CD14-positive monocyte (primary cell): ENCODE results near the gene GAMT. TPM values are rescaled to one million over a fixed set of nuclear protein-coding genes. Genes with fewer than 3 reads are reported as not detected.

ENCODE experiments used
- DNase-seq, 3 donors: peaks; one replicate each; pipeline ENCODE4 v3.0.0-alpha.2; 2011 to 2022
- H2AFZ ChIP-seq: 2 replicates; pipeline ENCODE4 v1.6.0; 2012; ENCODE audit warnings: mild to moderate bottlenecking, low read depth, low read length, inconsistent platforms; ENCODE audit not compliant: insufficient read depth, poor library complexity, severe bottlenecking
- H3K27ac ChIP-seq, 2 donors: 1 replicate in 1 of 2; 2 replicates in 1 of 2; pipeline ENCODE4 v1.5.1; 2012 to 2013; ENCODE audit warnings: low read length in 2 of 2, control low read depth in 1 of 2, inconsistent platforms in 1 of 2, low read depth in 1 of 2, mild to moderate bottlenecking in 1 of 2
- H3K27me3 ChIP-seq, 2 donors: one replicate each; pipeline versions ENCODE4 v1.6.0 to v1.6.1; 2011 to 2013; ENCODE audit warnings: low read length in 2 of 2; ENCODE audit not compliant: control insufficient read depth in 2 of 2, insufficient read depth in 2 of 2
- H3K36me3 ChIP-seq, 2 donors: replicated peaks in 1 of 2; 1 replicate in 1 of 2; 2 replicates in 1 of 2; pipeline versions ENCODE4 v1.5.1 to v1.6.1; 2012 to 2013; ENCODE audit warnings: low read length in 2 of 2, control low read depth in 1 of 2, inconsistent platforms in 1 of 2, mild to moderate bottlenecking in 1 of 2; ENCODE audit not compliant: insufficient read depth in 2 of 2, control insufficient read depth in 1 of 2
- H3K4me1 ChIP-seq, 2 donors: 1 replicate in 1 of 2; 2 replicates in 1 of 2; pipeline versions ENCODE4 v1.5.1 to v1.6.1; 2012 to 2013; ENCODE audit warnings: low read length in 2 of 2, control low read depth in 1 of 2, inconsistent platforms in 1 of 2, mild to moderate bottlenecking in 1 of 2, moderate library complexity in 1 of 2; ENCODE audit not compliant: insufficient read depth in 2 of 2, control insufficient read depth in 1 of 2
- H3K4me2 ChIP-seq: replicated peaks from 2 replicates; pipeline ENCODE3; 2012; ENCODE audit warnings: low read length, moderate library complexity, mild to moderate bottlenecking; ENCODE audit not compliant: poor library complexity, severe bottlenecking; ENCODE audit errors: extremely low read depth
- H3K4me3 ChIP-seq, 3 experiments: fragments of 200-600 bp in 1 of 3; sonication (generic) in 1 of 3; replicated peaks in 1 of 3; 1 replicate in 2 of 3; 2 replicates in 1 of 3; pipeline ENCODE4 v1.5.1; 2011 to 2013; ENCODE audit warnings: low read length in 3 of 3, mild to moderate bottlenecking in 3 of 3, control low read depth in 2 of 3, low read depth in 2 of 3, inconsistent platforms in 1 of 3, moderate library complexity in 1 of 3
- H3K79me2 ChIP-seq: 2 replicates; pipeline ENCODE4 v1.6.0; 2012; ENCODE audit warnings: mild to moderate bottlenecking, control low read depth, inconsistent platforms, low read length, moderate library complexity; ENCODE audit not compliant: insufficient read depth
- H3K9ac ChIP-seq: 2 replicates; pipeline ENCODE4 v1.6.0; 2017; ENCODE audit warnings: low read length, mild to moderate bottlenecking; ENCODE audit not compliant: insufficient read depth, poor library complexity, severe bottlenecking
- H3K9me3 ChIP-seq, 2 donors: replicated peaks in 1 of 2; 1 replicate in 1 of 2; 2 replicates in 1 of 2; pipeline versions ENCODE4 v1.5.1 to v1.6.1; 2012 to 2013; ENCODE audit warnings: low read length in 2 of 2, control low read depth in 1 of 2; ENCODE audit not compliant: control insufficient read depth in 1 of 2, insufficient read depth in 1 of 2
- H4K20me1 ChIP-seq: 2 replicates; pipeline ENCODE4 v1.6.0; 2012; ENCODE audit warnings: mild to moderate bottlenecking, low read length, control low read depth, moderate library complexity; ENCODE audit not compliant: insufficient read depth
- H3K27ac Mint-ChIP-seq, 7 donors: one replicate each; pipeline ENCODE4 v1.8.0; 2020; ENCODE audit warnings: mild to moderate bottlenecking in 7 of 7, mixed read lengths in 7 of 7, moderate library complexity in 6 of 7, inconsistent platforms in 2 of 7
- H3K27me3 Mint-ChIP-seq, 3 donors: one replicate each; pipeline ENCODE4 v1.8.0; 2021 to 2022; ENCODE audit warnings: low read depth in 3 of 3, mild to moderate bottlenecking in 3 of 3, mixed read lengths in 3 of 3, moderate library complexity in 3 of 3, inconsistent platforms in 1 of 3
- H3K36me3 Mint-ChIP-seq, 2 donors: one replicate each; pipeline ENCODE4 v1.8.0; 2020; ENCODE audit warnings: mixed read lengths in 2 of 2, inconsistent platforms in 1 of 2, mild to moderate bottlenecking in 1 of 2
- H3K4me1 Mint-ChIP-seq: one replicate; pipeline ENCODE4 v1.8.0; 2020; ENCODE audit warnings: mild to moderate bottlenecking, mixed read lengths
- H3K4me3 Mint-ChIP-seq, 2 donors: one replicate each; pipeline ENCODE4 v1.8.0; 2020; ENCODE audit warnings: mild to moderate bottlenecking in 2 of 2, mixed read lengths in 2 of 2, moderate library complexity in 1 of 2
- H3K9me3 Mint-ChIP-seq, 7 donors: one replicate each; pipeline ENCODE4 v1.8.0; 2020 to 2022; ENCODE audit warnings: mixed read lengths in 7 of 7, mild to moderate bottlenecking in 6 of 7, moderate library complexity in 6 of 7, inconsistent platforms in 2 of 7
- CTCF ChIP-seq: fragments of 200-600 bp; IDR thresholded peaks from one replicate; pipeline ENCODE4 v1.8.0; 2022; ENCODE audit warnings: antibody characterized with exemption, mild to moderate bottlenecking
- WGBS: methylation state at CpG from one replicate; pipeline ENCODE4 v1.1.5; 2013; ENCODE audit warnings: missing lambda C conversion rate; ENCODE audit not compliant: insufficient coverage; 5-methylcytosine and 5-hydroxymethylcytosine counted together
- intact Hi-C, 2 donors: fragments of 100-400 bp; cut with micrococcal nuclease; formaldehyde crosslinking; loops; one replicate each; pipeline versions ENCODE4 v1.15.0 to v1.15.1; 2023
- polyA plus RNA-seq, 3 donors: library from polyadenylated mRNA; depleted of rRNA in 1 of 3; unstranded in 2 of 3; stranded (reverse) in 1 of 3; fragments of 300-500 nt in 2 of 3; fragments of >200 nt in 1 of 3; fragmentation: Illumina TruSeq in 2 of 3; gene quantifications; 1 replicate in 2 of 3; 2 replicates in 1 of 3; pipeline ENCODE4 v1.2.3, GENCODE V29; 2012 to 2021

GAMT gene
- polyA plus RNA-seq, 3 donors: 0.95 to 1.3 (median 0.96) TPM

DNA sequence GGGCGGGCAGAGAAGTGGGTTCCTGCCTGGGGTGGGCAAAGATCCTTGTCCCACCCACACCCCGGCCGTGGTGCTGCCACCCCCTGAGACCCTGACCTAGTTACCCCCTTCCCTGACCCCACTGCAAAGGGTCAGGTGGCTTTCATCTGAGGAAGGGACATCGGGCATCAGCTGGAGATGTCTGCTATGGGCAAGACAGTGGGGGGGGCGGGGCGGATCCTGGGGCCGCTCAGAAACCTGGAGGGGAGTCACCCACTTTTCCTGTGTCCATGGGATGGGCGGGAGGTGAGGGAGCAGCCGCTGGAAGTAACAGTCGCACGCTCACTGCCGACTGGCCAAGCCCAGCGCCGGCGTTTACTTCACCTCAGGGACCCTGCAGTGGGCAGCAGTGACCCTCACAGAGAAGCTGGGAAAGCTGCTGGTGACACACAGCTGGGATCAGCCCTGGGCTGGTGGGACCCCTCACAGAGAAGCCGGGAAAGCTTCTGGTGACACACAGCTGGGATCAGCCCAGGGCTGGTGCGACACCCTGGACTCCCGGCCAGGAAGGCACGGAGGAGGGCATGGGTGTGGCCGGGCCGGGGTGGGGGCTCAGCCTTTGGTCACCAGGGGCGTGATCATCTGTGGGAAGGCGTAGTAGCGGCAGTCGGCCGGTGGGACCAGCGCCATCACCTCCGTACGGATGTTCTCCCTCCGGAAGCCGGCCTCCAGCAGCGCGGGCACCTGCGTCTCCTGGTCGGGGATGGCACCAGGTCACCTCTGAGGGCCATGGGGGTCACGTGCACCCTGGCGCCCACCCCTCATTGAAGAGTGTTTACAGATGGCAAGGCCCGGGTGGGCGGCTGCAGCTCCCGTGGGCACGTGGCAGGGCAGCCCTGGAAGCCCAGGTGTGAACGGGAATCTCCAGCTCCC lies 4.3 kb downstream of the GAMT start:
- Histone ChIP-seq H3K9me3 (no peaks in the 10 kb centered on the region), H3K4me1 (peaks cover 12 to 27% of the 10 kb centered on the region in 2 donors), H3K27ac (no peak overlapping the region), H2AFZ (no peak overlapping the region), H3K4me2 (no peak overlapping the region), H3K4me3 (no peak overlapping the region), H3K9ac (no peak overlapping the region), H3K79me2 (no peaks in the 10 kb centered on the region), H3K27me3 (peaks cover 4 to 15% of the 10 kb centered on the region in 2 donors), H3K36me3 (peaks cover 30 to 33% of the 10 kb centered on the region in 2 donors), H4K20me1 (no peaks in the 10 kb centered on the region)
- DNase-seq: no peak
- H3K4me3 Mint-ChIP-seq: no peak overlapping the region
- intact Hi-C loops: no loop called here
- no peak for TF ChIP-seq CTCF
- peaks cover 16% of the 10 kb centered on the region for H3K4me1 Mint-ChIP-seq
- no peak overlapping the region for H3K27ac Mint-ChIP-seq
- peaks cover 6 to 22% (median 15%) of the 10 kb centered on the region in 3 donors for H3K27me3 Mint-ChIP-seq
- 95% methylated on average over 34 of the region's 42 CpGs for WGBS
- H3K9me3 Mint-ChIP-seq: peaks cover 0 to 1% (median 0%) of the 10 kb centered on the region in 7 donors
- peaks cover 20 to 25% of the 10 kb centered on the region in 2 donors for H3K36me3 Mint-ChIP-seq

DNA sequence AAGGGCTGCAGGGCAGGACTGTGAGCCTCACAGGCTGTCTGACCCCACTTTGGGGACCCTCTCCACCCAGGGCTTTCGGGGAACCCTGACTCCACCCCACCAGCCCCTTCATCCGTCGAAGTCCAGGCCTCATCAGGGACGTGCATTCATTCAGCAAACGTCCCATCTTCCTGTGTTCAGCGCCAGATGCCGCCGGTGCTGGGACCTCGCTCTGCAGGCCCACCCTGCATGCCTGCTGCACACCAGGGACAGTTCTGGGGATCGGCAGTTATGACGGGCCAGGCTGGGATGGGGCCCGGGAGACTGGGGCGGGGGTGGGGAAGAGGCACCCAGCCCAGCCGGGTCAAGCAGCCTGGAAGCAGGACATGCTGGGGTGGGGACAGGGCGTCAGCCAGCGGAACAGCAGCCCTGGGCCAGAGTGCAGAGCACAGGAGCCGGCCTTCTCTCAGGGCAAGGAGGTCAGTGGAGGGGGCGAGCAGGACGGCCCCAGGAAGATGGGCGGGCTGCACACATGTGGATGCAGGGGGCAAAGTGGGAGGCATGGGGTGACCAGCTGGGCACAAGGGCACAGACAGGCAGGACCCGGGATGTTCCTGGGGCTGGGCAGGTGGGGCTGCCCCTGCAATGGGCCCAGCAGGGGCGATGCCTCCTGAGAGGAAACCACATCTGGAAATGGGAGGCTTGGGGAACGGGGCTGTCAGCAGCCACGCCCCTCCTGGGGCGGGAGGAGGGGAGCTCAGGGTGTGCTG lies 5.1 kb downstream of the GAMT start:
- 46% methylated on average over 22 of the region's 25 CpGs for whole genome bisulfite sequencing
- Histone ChIP-seq H2AFZ (no peak overlapping the region), H3K4me2 (no peak overlapping the region), H4K20me1 (no peaks in the 10 kb centered on the region), H3K27ac (no peak overlapping the region), H3K4me1 (peaks cover 7 to 19% of the 10 kb centered on the region in 2 donors), H3K27me3 (peaks cover 0 to 10% of the 10 kb centered on the region in 2 donors), H3K9ac (no peak overlapping the region), H3K36me3 (peaks cover 38 to 39% of the 10 kb centered on the region in 2 donors), H3K9me3 (no peaks in the 10 kb centered on the region), H3K4me3 (no peak overlapping the region), H3K79me2 (no peaks in the 10 kb centered on the region)
- DNase-seq: no peak
- Mint-ChIP-seq H3K27me3 (peaks cover 6 to 16% (median 10%) of the 10 kb centered on the region in 3 donors), H3K36me3 (peaks cover 22 to 30% of the 10 kb centered on the region in 2 donors), H3K4me1 (peaks cover 12% of the 10 kb centered on the region), H3K4me3 (no peak overlapping the region), H3K27ac (no peak overlapping the region), H3K9me3 (no peaks in the 10 kb centered on the region)
- TF ChIP-seq CTCF: no peak
- intact Hi-C loops: no loop called here
